ENCODE results near the gene SLC26A4. TPM values are rescaled to one million over a fixed set of nuclear protein-coding genes. Genes with fewer than 3 reads are reported as not detected.

The SLC26A4 gene
- total and polyA plus RNA-seq, 10 of the 15 experiments (the other 5 are each of a cell fraction or from before 2014, with no cell fraction given), result 0.01 to 0.18 (median 0.08) TPM; not detected in 5

DNA sequence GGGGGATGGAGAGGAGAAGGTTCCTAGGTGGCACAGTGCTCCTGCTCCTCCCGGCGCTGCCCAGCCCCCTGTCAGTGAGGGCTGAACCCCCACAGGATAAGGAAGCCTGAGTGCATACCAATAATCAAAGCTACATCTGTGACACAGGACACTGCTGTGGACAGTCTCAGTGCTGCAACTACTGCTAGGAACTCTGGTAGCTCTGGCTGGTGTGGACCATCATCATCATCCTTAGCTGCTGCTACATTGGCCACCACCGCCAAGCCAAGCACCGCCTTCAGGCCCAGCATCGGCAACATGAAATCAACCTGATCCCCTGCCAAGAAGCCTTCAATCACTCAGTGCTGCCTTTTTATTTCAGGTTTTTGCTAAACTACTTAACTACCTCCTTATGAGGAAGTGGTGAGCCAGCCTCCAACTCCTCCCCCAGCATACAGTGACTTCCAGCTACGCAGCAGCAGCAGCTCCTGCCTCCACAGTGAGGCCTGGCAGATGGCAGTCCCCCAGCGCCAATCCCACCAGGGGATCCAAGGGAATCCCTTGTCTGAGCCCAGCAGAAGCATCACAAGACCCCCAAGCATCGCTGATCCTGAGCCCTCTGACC, 32.1 kb upstream of the SLC26A4 start:
- no peaks in the 10 kb centered on the region for H3K9me3 ChIP-seq (replicated peaks; ENCODE audit: control insufficient read depth, insufficient read depth, low read length)
- ChIA-PET SMC1A (ENCODE audit: uncharacterized antibody, unreplicated experiment) (no interaction called here), CTCF (no interaction called here), RAD21 (ENCODE audit: unreplicated experiment) (no interaction called here), POLR2A (no interaction called here)
- WGBS (ENCODE audit: insufficient coverage, insufficient replicate concordance, low lambda C conversion rate, missing lambda C conversion rate), result 77% methylated on average over 8 of the region's 8 CpGs
- H4K20me1 ChIP-seq (ENCODE audit: control insufficient read depth, insufficient read depth), result no peaks in the 10 kb centered on the region; the same call in 1 of the 2 replicates
- H3K4me1 ChIP-seq (ENCODE audit: control insufficient read depth, insufficient read depth, low read length), result peaks cover 4% of the 10 kb centered on the region
- no peak overlapping the region for H3K9ac ChIP-seq (ENCODE audit: control insufficient read depth, insufficient read depth, low read length)
- H3K4me3 ChIP-seq, result no peak overlapping the region
- H3K79me2 ChIP-seq (ENCODE audit: control insufficient read depth, insufficient read depth, low read length), result no peaks in the 10 kb centered on the region
- in situ Hi-C loops (cut with MboI), result no loop called here
- FAIRE-seq, result no peak
- no peak overlapping the region for H2AFZ ChIP-seq (ENCODE audit: control insufficient read depth, low read depth, low read length)
- intact Hi-C loops (cut with micrococcal nuclease; ENCODE audit: unreplicated experiment), result no loop called here
- TF ChIP-seq TCF12 (IDR thresholded peaks at IDR 0.05; ENCODE audit: low read depth, low read length) (no peak), SIN3A (IDR thresholded peaks at IDR 0.05; ENCODE audit: low read depth, low read length) (no peak), CREB1 (IDR thresholded peaks at IDR 0.05; ENCODE audit: low read depth) (no peak), KAT2A (conservative IDR thresholded peaks at IDR 0.05; ENCODE audit: control insufficient read depth, low read depth, low read length) (no peak), RUNX3 (IDR thresholded peaks at IDR 0.05; ENCODE audit: low read length) (no peak), BHLHE40 (IDR thresholded peaks at IDR 0.05; ENCODE audit: borderline replicate concordance in 1 of 2, low read depth in 2 of 2, low read length in 1 of 2) (no peak), KDM1A (IDR thresholded peaks at IDR 0.05; ENCODE audit: borderline replicate concordance) (no peak), RBBP5 (conservative IDR thresholded peaks at IDR 0.05) (no peak), KLF5 (IDR thresholded peaks at IDR 0.05; ENCODE audit: partially characterized antibody) (no peak), MXI1 (IDR thresholded peaks at IDR 0.05; ENCODE audit: low read depth, low read length) (no peak), NFXL1 (IDR thresholded peaks at IDR 0.05; ENCODE audit: borderline replicate concordance) (no peak), NFYA (IDR thresholded peaks at IDR 0.05; ENCODE audit: borderline replicate concordance, low read depth, low read length) (no peak), YBX1 (IDR thresholded peaks at IDR 0.05) (no peak), TCF7 (IDR thresholded peaks at IDR 0.05; ENCODE audit: borderline replicate concordance) (no peak)
- TF ChIP-seq, protein P1, sequence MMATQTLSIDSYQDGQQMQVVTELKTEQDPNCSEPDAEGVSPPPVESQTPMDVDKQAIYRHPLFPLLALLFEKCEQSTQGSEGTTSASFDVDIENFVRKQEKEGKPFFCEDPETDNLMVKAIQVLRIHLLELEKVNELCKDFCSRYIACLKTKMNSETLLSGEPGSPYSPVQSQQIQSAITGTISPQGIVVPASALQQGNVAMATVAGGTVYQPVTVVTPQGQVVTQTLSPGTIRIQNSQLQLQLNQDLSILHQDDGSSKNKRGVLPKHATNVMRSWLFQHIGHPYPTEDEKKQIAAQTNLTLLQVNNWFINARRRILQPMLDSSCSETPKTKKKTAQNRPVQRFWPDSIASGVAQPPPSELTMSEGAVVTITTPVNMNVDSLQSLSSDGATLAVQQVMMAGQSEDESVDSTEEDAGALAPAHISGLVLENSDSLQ (IDR thresholded peaks at IDR 0.05), result no peak
- TF ChIP-seq, protein P2, sequence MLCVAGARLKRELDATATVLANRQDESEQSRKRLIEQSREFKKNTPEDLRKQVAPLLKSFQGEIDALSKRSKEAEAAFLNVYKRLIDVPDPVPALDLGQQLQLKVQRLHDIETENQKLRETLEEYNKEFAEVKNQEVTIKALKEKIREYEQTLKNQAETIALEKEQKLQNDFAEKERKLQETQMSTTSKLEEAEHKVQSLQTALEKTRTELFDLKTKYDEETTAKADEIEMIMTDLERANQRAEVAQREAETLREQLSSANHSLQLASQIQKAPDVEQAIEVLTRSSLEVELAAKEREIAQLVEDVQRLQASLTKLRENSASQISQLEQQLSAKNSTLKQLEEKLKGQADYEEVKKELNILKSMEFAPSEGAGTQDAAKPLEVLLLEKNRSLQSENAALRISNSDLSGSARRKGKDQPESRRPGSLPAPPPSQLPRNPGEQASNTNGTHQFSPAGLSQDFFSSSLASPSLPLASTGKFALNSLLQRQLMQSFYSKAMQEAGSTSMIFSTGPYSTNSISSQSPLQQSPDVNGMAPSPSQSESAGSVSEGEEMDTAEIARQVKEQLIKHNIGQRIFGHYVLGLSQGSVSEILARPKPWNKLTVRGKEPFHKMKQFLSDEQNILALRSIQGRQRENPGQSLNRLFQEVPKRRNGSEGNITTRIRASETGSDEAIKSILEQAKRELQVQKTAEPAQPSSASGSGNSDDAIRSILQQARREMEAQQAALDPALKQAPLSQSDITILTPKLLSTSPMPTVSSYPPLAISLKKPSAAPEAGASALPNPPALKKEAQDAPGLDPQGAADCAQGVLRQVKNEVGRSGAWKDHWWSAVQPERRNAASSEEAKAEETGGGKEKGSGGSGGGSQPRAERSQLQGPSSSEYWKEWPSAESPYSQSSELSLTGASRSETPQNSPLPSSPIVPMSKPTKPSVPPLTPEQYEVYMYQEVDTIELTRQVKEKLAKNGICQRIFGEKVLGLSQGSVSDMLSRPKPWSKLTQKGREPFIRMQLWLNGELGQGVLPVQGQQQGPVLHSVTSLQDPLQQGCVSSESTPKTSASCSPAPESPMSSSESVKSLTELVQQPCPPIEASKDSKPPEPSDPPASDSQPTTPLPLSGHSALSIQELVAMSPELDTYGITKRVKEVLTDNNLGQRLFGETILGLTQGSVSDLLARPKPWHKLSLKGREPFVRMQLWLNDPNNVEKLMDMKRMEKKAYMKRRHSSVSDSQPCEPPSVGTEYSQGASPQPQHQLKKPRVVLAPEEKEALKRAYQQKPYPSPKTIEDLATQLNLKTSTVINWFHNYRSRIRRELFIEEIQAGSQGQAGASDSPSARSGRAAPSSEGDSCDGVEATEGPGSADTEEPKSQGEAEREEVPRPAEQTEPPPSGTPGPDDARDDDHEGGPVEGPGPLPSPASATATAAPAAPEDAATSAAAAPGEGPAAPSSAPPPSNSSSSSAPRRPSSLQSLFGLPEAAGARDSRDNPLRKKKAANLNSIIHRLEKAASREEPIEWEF (IDR thresholded peaks at IDR 0.05; ENCODE audit: insufficient replicate concordance, low read depth, low read length), result no peak
- no peak for DNase-seq (ENCODE audit: low read depth, low spot score)
- ATAC-seq, result no peak
- no peak overlapping the region for H3K4me2 ChIP-seq (ENCODE audit: control insufficient read depth, insufficient read depth)
- no TSS peak for BruUV-seq (replicated peaks)
- H3K27ac ChIP-seq (ENCODE audit: control insufficient read depth, insufficient read depth), result no peak overlapping the region
- no peaks in the 10 kb centered on the region for H3K27me3 ChIP-seq (replicated peaks in 1 of 2; ENCODE audit: control insufficient read depth in 2 of 2, insufficient read depth in 2 of 2, low read length in 1 of 2)
- no peaks in the 10 kb centered on the region; a peak in 1 of 4 replicates for H3K36me3 ChIP-seq (ENCODE audit: control insufficient read depth in 2 of 2, insufficient read depth in 2 of 2, low read length in 1 of 2)
